ENCODE results near the gene PTBP3. TPM values are rescaled to one million over a fixed set of nuclear protein-coding genes. Genes with fewer than 3 reads are reported as not detected.

Gene PTBP3
- total RNA-seq, 1 donor from 2014 or later = 38.0 TPM

DNA sequence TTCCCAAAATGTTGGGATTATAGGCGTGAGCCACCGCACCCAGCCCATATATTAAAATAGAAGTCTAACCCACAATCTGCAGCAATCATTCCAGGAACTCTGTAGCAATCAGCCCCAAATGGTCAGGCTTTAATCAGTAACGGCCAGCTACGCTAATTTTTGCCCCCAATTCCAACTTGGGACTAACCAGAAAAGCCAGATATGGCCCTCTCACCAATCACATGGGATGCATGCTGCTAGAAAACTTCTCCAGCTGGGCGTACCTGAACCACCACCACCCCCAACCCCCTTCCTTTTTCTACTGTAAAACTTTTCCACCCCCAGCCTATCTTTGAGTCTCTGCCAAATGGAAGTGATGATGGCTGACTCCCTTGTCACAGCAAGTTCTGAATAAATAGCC, 162.5 kb downstream of the PTBP3 start:
- no peak for DNase-seq (ENCODE audit: low read depth)

GRCh38 chr9:112170235-112170634, 163.2 kb downstream of the PTBP3 start:
- DNase-seq (ENCODE audit: low read depth) = no peak

GRCh38 chr9:112169368-112169767, 164.1 kb downstream of the PTBP3 start:
- DNase-seq (ENCODE audit: low read depth) = no peak

- DNase-seq (ENCODE audit: low read depth) = no peak
Observed at GRCh38 chr9:112168197-112168596, 165.2 kb downstream of the PTBP3 start.

Other genes starting within 250 kb of the PTBP3 start
- gene SUSD1, start 158.3 kb downstream of the PTBP3 start, total RNA-seq = 3.3 and 7.1 TPM in 2 replicates
- 41.3 and 58.5 TPM in 2 replicates for gene HSDL2, start 46.5 kb upstream of the PTBP3 start, total RNA-seq
- 1.4 and 1.8 TPM in 2 replicates for gene KIAA1958, start 153.2 kb upstream of the PTBP3 start, total RNA-seq

Data from myocyte (in vitro differentiated cells).